ENCODE data around the gene ZBTB7C. TPM values are rescaled to one million over a fixed set of nuclear protein-coding genes. Genes with fewer than 3 reads are reported as not detected.

The ZBTB7C gene
- total and polyA plus RNA-seq, 2 donors (not counting 1 experiment from before 2014, with no cell fraction given): not detected

- no peak overlapping the region for H3K9ac ChIP-seq (ENCODE audit: low read length)
- no peak overlapping the region for H2AFZ ChIP-seq (ENCODE audit: insufficient read depth, low read depth, low read length, poor library complexity, severe bottlenecking)
- H4K20me1 ChIP-seq (ENCODE audit: control insufficient read depth, insufficient read depth, low read length, poor library complexity, severe bottlenecking): no peaks in the 10 kb centered on the region
- no peaks in the 10 kb centered on the region for H3K36me3 ChIP-seq (replicated peaks in 1 of 2; ENCODE audit: control extremely low read depth in 1 of 2, control insufficient read depth in 1 of 2, extremely low read depth in 1 of 2, insufficient read depth in 2 of 2, low read length in 1 of 2)
- H3K27ac Mint-ChIP-seq: no peak overlapping the region
- H3K27ac ChIP-seq (ENCODE audit: low read length in 2 of 2): no peak overlapping the region
- no peaks in the 10 kb centered on the region for H3K9me3 ChIP-seq (ENCODE audit: control extremely low read depth in 1 of 3, control insufficient read depth in 2 of 3, insufficient read depth in 1 of 3, low read length in 2 of 3)
- CTCF ChIA-PET: no interaction called here
- peaks cover 16% of the 10 kb centered on the region for H3K4me1 Mint-ChIP-seq
- ATAC-seq (ENCODE audit: low read depth) (no peak), DNase-seq (no peak)
- WGBS (ENCODE audit: insufficient coverage): 88% methylated on average over 3 of the region's 4 CpGs
- peaks cover 43% of the 10 kb centered on the region for H3K27me3 Mint-ChIP-seq
- TF ChIP-seq EZH2 (IDR thresholded peaks at IDR 0.05; ENCODE audit: borderline replicate concordance, insufficient read depth, low read depth, low read length, poor library complexity, severe bottlenecking): no peak
- TF ChIP-seq CTCF (IDR thresholded peaks at IDR 0.05): no peak
- H3K4me2 ChIP-seq (replicated peaks; ENCODE audit: low read depth, low read length, poor library complexity, severe bottlenecking): no peak overlapping the region
- POLR2A ChIA-PET: no interaction called here
- peaks cover 0 to 19% (median 5%) of the 10 kb centered on the region in 4 experiments for H3K27me3 ChIP-seq (replicated peaks in 1 of 4; ENCODE audit: control extremely low read depth in 1 of 4, control insufficient read depth in 3 of 4, insufficient read depth in 4 of 4, low read length in 3 of 4)
- H3K4me1 ChIP-seq (ENCODE audit: control insufficient read depth in 2 of 2, insufficient read depth in 2 of 2, low read length in 2 of 2): peaks cover 6 to 20% of the 10 kb centered on the region in 2 donors
- no peaks in the 10 kb centered on the region for H3K9me3 Mint-ChIP-seq (ENCODE audit: insufficient read depth)
- intact Hi-C loops (cut with micrococcal nuclease): no loop called here
- H3K4me3 ChIP-seq (ENCODE audit: control extremely low read depth in 1 of 5, extremely low read depth in 1 of 5, insufficient read depth in 1 of 5, low read depth in 2 of 5, low read length in 4 of 5): no peak overlapping the region
- H3K4me3 Mint-ChIP-seq: no peak overlapping the region
- no peaks in the 10 kb centered on the region for H3K79me2 ChIP-seq (ENCODE audit: control insufficient read depth, insufficient read depth, low read length)
Measured at GRCh38 chr18:47984991-47985390, 424.2 kb downstream of the ZBTB7C start.

- Mint-ChIP-seq H3K4me1 (peaks cover 16% of the 10 kb centered on the region), H3K27me3 (peaks cover 46% of the 10 kb centered on the region)
- intact Hi-C loops (cut with micrococcal nuclease): no loop called here
Measured at GRCh38 chr18:47983946-47984345, 425.2 kb downstream of the ZBTB7C start.

More at GRCh38 chr18:47983946-47984345, 425.2 kb downstream of the ZBTB7C start:
- H3K9me3 Mint-ChIP-seq (ENCODE audit: insufficient read depth): no peaks in the 10 kb centered on the region
- Histone ChIP-seq H4K20me1 (ENCODE audit: control insufficient read depth, insufficient read depth, low read length, poor library complexity, severe bottlenecking) (no peaks in the 10 kb centered on the region), H3K4me3 (ENCODE audit: control extremely low read depth in 1 of 5, extremely low read depth in 1 of 5, insufficient read depth in 1 of 5, low read depth in 2 of 5, low read length in 4 of 5) (no peak overlapping the region), H3K9ac (ENCODE audit: low read length) (no peak overlapping the region), H3K4me1 (ENCODE audit: control insufficient read depth in 2 of 2, insufficient read depth in 2 of 2, low read length in 2 of 2) (peaks cover 6 to 20% of the 10 kb centered on the region in 2 donors), H3K36me3 (replicated peaks in 1 of 2; ENCODE audit: control extremely low read depth in 1 of 2, control insufficient read depth in 1 of 2, extremely low read depth in 1 of 2, insufficient read depth in 2 of 2, low read length in 1 of 2) (no peaks in the 10 kb centered on the region), H2AFZ (ENCODE audit: insufficient read depth, low read depth, low read length, poor library complexity, severe bottlenecking) (no peak overlapping the region), H3K27me3 (replicated peaks in 1 of 4; ENCODE audit: control extremely low read depth in 1 of 4, control insufficient read depth in 3 of 4, insufficient read depth in 4 of 4, low read length in 3 of 4) (peaks cover 0 to 20% (median 5%) of the 10 kb centered on the region in 4 experiments), H3K27ac (ENCODE audit: low read length in 2 of 2) (no peak overlapping the region), H3K79me2 (ENCODE audit: control insufficient read depth, insufficient read depth, low read length) (no peaks in the 10 kb centered on the region), H3K4me2 (replicated peaks; ENCODE audit: low read depth, low read length, poor library complexity, severe bottlenecking) (no peak overlapping the region), H3K9me3 (ENCODE audit: control extremely low read depth in 1 of 3, control insufficient read depth in 2 of 3, insufficient read depth in 1 of 3, low read length in 2 of 3) (no peaks in the 10 kb centered on the region)
- no peak overlapping the region for H3K27ac Mint-ChIP-seq
- TF ChIP-seq CTCF (IDR thresholded peaks at IDR 0.05) (no peak), EZH2 (IDR thresholded peaks at IDR 0.05; ENCODE audit: borderline replicate concordance, insufficient read depth, low read depth, low read length, poor library complexity, severe bottlenecking) (no peak)
- ChIA-PET CTCF (no interaction called here), POLR2A (no interaction called here)
- 86% methylated on average over 6 of the region's 6 CpGs for WGBS (ENCODE audit: insufficient coverage)
- ATAC-seq (ENCODE audit: low read depth): no peak
- H3K4me3 Mint-ChIP-seq: no peak overlapping the region
- no peak for DNase-seq

Measured in B cell (primary cell).